HTERT RPE-1 (cell line): ENCODE measurements around the gene WDR53.
"Not testable (repeated sequence)": the region's sequence is repeated elsewhere in the genome, so short reads cannot be mapped to it uniquely, and the experiment has no call there.

Experiments used
- in situ Hi-C: fragments of 300-500 bp; cut with MboI; formaldehyde crosslinking; loops from 4 replicates; pipeline ENCODE4 v1.14.3; 2020; ENCODE audit warnings: low sequenced_read_pairs

The WDR53 gene

DNA sequence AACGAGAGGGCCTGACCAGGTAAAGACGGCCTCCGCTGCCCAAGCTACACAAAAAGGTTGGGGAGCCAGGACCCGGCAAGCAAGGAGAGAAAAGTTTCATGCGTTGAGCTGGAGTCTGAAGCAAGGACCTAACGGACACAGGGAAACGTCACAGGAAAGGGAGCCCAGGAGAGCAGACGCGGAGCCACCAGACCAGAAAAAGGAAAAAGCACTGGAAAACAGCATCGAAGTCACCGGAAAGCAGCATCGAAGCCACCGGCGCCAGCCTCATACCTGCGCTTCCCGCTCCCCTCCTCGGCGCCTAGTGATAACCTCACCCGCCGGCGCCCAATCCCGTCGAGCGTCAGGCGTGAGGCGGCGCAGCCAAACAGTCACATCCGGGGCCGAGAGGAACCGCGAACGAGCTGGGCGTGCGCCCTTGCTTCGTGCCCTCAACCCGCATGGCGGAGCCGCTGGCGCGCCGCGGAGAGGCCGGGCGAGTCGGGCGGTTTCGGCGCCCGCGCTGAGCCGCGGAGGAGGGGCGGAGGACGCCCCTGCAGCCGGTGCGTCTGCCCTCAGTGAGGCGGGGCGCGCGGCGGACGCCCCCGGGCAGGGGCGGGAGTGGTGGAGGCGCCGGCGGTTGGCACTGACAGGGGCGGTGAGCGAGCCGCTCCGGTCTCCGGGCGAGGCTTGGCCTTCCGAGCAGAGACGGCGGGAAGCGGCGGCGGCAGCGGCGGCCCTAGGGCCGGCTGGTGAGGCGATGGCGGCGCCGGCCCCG lies at the start of gene WDR53, which contains the start of gene FBXO45:
Gene WDR53, minus strand, starts transcription at position 309 of the 757 bp plus-strand sequence. CDS start 7,079 bp downstream, outside the sequence.
Gene FBXO45, plus strand, starts transcription at position 415 of the 757 bp plus-strand sequence. Its CDS starts 325 bp downstream, at position 740.
- in situ Hi-C loops: no loop called here

GRCh38 chr3:196617256-196617655 lies 48.9 kb upstream of the WDR53 start:
- in situ Hi-C loops: no loop called here

DNA sequence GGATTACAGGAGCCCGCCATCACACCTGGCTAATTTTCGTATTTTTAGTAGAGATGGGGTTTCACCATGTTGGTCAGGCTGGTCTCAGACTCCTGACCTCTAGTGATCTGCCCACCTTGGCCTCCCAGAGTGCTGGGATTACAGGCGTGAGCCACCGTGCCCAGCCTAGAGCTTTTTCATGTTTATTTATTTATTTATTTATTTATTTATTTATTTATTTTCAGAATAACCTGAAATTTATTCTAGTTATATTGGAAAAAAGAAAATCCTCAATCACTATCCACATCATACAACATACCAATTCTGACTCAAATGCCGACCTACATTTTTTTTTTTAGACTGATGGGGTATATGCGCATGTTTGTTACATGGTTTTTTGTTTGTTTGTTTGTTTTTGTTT lies 46.9 kb upstream of the WDR53 start:
- in situ Hi-C loops: not testable (repeated sequence)

DNA sequence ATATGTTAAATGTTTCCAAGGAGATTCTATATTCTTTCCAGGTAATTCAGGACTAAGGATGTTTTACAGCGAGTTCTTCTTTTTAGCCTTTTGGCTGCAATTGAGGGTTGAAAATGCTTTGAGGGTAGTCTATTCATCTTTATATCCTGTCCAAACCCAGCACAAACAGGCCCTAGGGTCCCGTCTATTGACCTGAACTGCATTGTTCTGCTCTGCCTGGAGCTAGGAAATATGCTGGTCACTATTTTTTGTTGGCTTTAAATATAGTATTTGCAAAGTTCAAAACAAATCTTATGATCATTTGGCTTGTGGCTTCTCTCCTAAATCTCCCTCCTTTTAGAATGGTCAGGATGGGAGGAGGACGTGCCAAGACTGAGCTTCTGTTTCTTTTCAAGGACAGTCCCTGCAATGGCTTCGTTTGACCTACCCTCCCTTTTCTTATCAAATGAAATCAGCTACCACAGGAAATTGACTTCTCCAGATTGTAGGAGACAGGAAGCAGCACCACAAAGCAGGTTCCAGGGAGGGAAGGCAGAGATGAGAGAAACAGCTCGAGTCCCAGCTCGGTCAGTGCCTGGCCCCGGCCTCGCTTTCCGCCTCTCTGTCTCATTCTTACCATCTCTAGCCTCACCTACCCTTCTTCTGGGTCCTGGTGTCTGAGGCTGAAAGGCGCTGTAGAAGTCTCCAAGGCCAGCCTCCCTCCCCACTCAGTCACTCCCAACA lies 43.6 kb upstream of the WDR53 start:
- in situ Hi-C loops: no loop called here

GRCh38 chr3:196609805-196610515 lies 41.6 kb upstream of the WDR53 start:
- in situ Hi-C loops: no loop called here

- in situ Hi-C loops: no loop called here
Measured at GRCh38 chr3:196609343-196609775, 41.0 kb upstream of the WDR53 start.

- in situ Hi-C loops: no loop called here
Measured at GRCh38 chr3:196608693-196609092, 40.3 kb upstream of the WDR53 start.

GRCh38 chr3:196604548-196604947 lies 36.2 kb upstream of the WDR53 start:
- in situ Hi-C loops: no loop called here

- in situ Hi-C loops: no loop called here
Measured at GRCh38 chr3:196603683-196604082, 35.3 kb upstream of the WDR53 start.

DNA sequence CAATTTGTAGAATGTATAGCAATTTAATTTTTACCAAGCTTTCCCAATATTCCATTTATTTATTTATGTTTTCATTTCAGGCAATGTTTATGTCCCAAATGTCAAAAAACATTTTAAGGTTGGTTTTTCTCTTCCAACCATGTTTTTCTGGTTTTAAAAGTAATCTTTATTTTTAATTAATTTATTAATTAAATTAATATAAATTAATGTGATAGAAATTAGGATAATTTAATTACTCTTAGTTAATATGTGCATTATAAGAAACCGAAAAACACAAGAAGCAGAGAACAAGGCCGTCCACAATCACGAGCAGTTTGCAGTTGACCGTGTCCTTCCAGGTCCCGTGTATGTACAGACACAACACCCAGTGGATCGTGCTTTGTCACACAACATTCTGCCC lies 34.3 kb upstream of the WDR53 start:
- in situ Hi-C loops: no loop called here

DNA sequence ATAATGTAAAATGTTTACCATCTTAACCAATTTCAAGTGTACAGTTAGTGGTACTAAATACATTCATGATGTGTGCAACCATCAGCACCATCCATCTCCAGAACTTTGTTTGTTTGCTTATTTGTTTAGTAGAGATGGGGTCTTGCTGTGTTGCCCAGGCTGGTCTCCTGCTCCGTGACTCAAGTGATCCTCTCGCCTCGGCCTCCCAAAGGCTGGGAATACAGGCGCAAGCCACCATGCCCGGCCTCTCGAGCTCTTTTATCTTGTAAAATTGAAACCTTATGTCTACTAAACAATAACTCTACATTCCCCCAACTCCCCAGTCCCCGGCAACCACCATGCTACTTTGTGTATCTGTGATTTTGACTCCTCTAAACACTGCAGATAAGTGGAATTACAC lies 32.0 kb upstream of the WDR53 start:
- in situ Hi-C loops: no loop called here

DNA sequence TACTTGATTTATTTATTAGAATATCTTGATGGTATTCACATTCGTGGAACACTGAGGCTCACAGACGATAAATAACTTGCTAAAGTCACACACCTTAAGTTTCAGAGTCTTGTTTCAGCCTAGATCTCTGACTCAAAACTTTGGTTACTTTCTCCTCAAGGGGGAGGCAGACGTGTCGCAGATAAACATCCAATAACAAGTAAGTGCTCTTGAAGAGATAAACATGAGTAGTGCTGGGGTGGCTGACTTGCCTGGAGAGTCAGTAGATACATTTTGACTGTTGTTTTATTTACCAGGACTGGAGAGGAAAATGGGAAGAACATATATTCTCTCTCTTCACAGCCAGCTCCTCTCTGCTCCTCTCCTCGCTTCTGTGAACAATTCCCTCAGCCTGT lies 31.4 kb upstream of the WDR53 start:
- in situ Hi-C loops: no loop called here

GRCh38 chr3:196597971-196598733 lies 29.8 kb upstream of the WDR53 start:
- in situ Hi-C loops: not testable (repeated sequence)

GRCh38 chr3:196596355-196596754 lies 28.0 kb upstream of the WDR53 start:
- in situ Hi-C loops: no loop called here

DNA sequence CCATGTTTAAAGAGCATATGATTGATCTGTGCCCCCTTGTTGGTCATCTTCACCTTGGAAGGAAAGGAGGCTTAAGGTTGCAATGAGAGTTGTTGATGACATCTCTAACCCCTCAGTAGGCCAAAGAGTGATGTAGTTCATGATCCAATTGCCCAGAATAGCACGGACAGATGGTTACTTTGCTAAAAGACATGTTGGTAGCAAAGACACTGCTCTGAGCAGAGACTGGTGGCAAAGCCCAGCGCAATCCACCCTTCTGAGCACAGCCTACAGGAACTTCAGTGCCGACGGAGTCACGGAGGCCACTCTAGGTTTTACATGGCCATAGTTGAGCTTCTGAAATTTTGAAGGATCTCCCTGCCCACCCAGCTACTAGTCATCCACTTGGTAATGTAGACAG lies 21.9 kb upstream of the WDR53 start:
- in situ Hi-C loops: no loop called here

GRCh38 chr3:196585044-196585757 lies 16.8 kb upstream of the WDR53 start:
- in situ Hi-C loops: no loop called here

DNA sequence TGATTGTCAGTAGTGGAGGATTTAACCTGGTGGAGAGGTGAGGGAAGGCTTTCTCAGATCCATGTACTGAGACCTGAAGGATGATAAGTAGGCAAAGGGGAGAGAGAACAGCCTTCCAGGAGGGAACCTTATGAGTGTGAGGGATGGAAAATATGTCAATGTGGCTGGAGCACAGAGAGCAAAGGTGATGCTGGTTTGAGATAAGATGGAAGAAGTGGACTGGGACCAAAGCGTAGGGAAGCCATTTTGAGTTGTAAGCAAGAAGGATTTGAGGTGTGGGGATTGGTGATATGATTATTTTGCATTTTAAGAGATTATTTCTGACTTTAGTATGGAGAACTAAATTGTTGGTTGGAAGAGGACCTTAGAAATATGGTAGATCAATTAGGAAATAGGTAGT lies 4.0 kb upstream of the WDR53 start:
- in situ Hi-C loops: no loop called here

- in situ Hi-C loops: not testable (repeated sequence)
Measured at GRCh38 chr3:196570332-196570731, 2.0 kb upstream of the WDR53 start.

GRCh38 chr3:196569003-196569516 lies 706 bp upstream of the WDR53 start:
- in situ Hi-C loops: no loop called here

GRCh38 chr3:196563721-196564225 lies 4.6 kb downstream of the WDR53 start:
- in situ Hi-C loops: no loop called here
